Adrenal gland (tissue), 12 donors: ENCODE measurements around the gene LIMD2. TPM values are rescaled to one million over a fixed set of nuclear protein-coding genes. Genes with fewer than 3 reads are reported as not detected.

Source experiments
- DNase-seq, 7 donors: peaks; one replicate each; pipeline ENCODE4 v3.0.0-alpha.2; 2019 to 2020
- H3K27ac ChIP-seq, 5 donors: fragments of 200-600 bp; sonication (generic) in 4 of 5; 1 replicate in 3 of 5; 2 replicates in 2 of 5; pipeline versions ENCODE4 v1.5.1 to v1.8.0; 2016 to 2020; ENCODE audit warnings: mild to moderate bottlenecking in 1 of 5
- H3K27me3 ChIP-seq: fragments of 200-600 bp; 2 replicates; pipeline ENCODE4 v1.8.0; 2021
- H3K36me3 ChIP-seq, 2 donors: fragments of 200-600 bp; replicated peaks in 1 of 2; 1 replicate in 1 of 2; 2 replicates in 1 of 2; pipeline versions ENCODE4 v1.5.1 to v1.8.0; 2018 to 2022
- H3K4me1 ChIP-seq, 2 donors: fragments of 200-600 bp; replicated peaks in 1 of 2; 1 replicate in 1 of 2; 2 replicates in 1 of 2; pipeline versions ENCODE4 v1.5.1 to v1.8.0; 2018 to 2021
- H3K4me3 ChIP-seq, 4 donors: fragments of 200-600 bp; sonication (generic) in 3 of 4; one replicate each; pipeline ENCODE4 v1.5.1; 2016 to 2018
- H3K9me3 ChIP-seq, 3 donors: fragments of 200-600 bp; sonication (generic) in 1 of 3; replicated peaks in 1 of 3; 1 replicate in 2 of 3; 2 replicates in 1 of 3; pipeline versions ENCODE4 v1.5.1 to v1.8.0; 2016 to 2021
- CTCF ChIP-seq, 6 experiments: fragments of 450-650 bp in 4 of 6; fragments of 200-600 bp in 2 of 6; sonication (generic) in 1 of 6; IDR thresholded peaks; 1 replicate in 5 of 6; 2 replicates in 1 of 6; pipeline versions ENCODE4 v1.5.1 to v1.8.0; 2016 to 2021; ENCODE audit warnings: antibody characterized with exemption in 6 of 6, mild to moderate bottlenecking in 2 of 6, moderate library complexity in 1 of 6
- POLR2A ChIP-seq, 2 donors: fragments of 450-650 bp; IDR thresholded peaks; one replicate each; pipeline ENCODE4 v1.6.1; 2017; ENCODE audit warnings: antibody characterized with exemption in 2 of 2, mild to moderate bottlenecking in 2 of 2, moderate library complexity in 1 of 2
- WGBS, 4 donors: extraction: QIAGEN DNeasy Blood & Tissue Kit in 2 of 4; methylation state at CpG; one replicate each; pipeline versions ENCODE4 v1.1.5 to v1.1.7; 2013 to 2017; 5-methylcytosine and 5-hydroxymethylcytosine counted together
- intact Hi-C, 2 donors: fragments of 100-400 bp; cut with DNase I; formaldehyde crosslinking; loops; one replicate each; pipeline versions ENCODE4 v1.14.1 to v1.15.0; 2022 to 2023
- polyA plus RNA-seq, 3 donors: library from polyadenylated mRNA; stranded (reverse); fragments of 200-250 nt in 2 of 3; fragments of 350-450 nt in 1 of 3; fragmentation: Illumina TruSeq in 1 of 3; extraction: RNeasy Lipid Tissue Mini Kit (QIAGEN cat#74804) in 1 of 3; gene quantifications; one replicate each; pipeline ENCODE4 v1.2.3, GENCODE V29; 2013 to 2014
- total RNA-seq, 9 donors: library from RNA; depleted of rRNA in 4 of 9; stranded (reverse); fragments of >200 nt in 4 of 9; fragments of 120-200 nt in 1 of 9; fragmentation: NEBNext Ultra II Directional in 1 of 9; extraction: Animal tissue kit (Norgen Biotek cat#: 25700) in 1 of 9; gene quantifications; one replicate each; pipeline versions ENCODE4 v1.1.0 to v1.2.4, GENCODE V29; 2013 to 2023
- donor health status: healthy with polysubstance abuse.
- donor health status: Bipolar disorder and iron deficiency.
- donor health status: DM: yes; HTN: yes; CAD: no.
- donor health status: DM: no; HTN: no; CAD: no.
- donor health status: DM: no; HTN: no; CAD: no.
- donor health status: DM: yes; HTN: yes; CAD: no.

LIMD2 gene
- total and polyA plus RNA-seq, 12 donors: 2.5 to 76.3 (median 12.0) TPM

DNA sequence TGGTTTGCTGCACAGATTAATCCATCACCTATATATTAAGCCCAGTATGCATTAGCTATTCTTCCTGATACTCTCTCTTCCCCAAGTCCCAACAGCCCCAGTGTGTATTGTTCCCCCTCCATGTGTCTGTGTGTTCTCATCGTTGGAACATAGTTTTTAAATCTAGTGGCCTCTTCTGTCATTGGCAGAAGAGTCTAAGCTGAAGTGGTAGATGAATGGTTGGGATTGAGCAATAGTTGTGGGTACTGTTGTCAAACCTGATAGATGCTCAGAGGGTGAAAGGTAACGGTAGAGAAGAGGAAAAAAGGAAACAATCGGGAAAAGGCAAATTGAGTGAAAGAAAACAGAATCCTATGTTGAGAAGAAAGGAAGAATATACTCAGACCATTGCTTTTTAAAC is 47.8 kb downstream of the LIMD2 start:
- intact Hi-C loops: no loop called here
- DNase-seq: no peak
- Histone ChIP-seq H3K4me3 (no peak overlapping the region), H3K9me3 (no peaks in the 10 kb centered on the region), H3K36me3 (peaks cover 0 to 16% of the 10 kb centered on the region in 2 donors), H3K27ac (no peak overlapping the region), H3K4me1 (no peaks in the 10 kb centered on the region), H3K27me3 (no peaks in the 10 kb centered on the region)
- TF ChIP-seq POLR2A (IDR thresholded peaks at IDR 0.05) (no peak), CTCF (IDR thresholded peaks at IDR 0.05) (no peak)
- WGBS, 4 donors: 32 to 48% (median 41%) methylated on average over 3 of the region's 3 CpGs

DNA sequence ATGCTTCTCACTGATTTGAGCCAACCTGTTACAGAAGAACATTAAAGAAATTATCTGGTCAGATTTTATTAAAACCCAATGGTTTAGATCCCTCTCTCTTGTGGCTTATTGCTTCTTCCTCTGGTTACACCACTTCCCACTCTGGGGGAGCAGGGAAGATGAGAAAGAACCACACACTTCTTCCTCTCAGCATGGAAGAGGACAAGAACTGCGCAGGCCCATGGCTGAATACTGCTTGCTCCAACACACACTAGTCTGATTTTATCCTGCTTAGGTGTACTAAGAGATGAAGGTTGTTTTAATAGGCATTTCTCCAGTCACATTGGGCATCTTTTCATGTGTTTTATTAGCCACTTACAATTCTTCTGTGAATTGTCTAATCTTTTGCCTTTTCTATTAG is 50.1 kb downstream of the LIMD2 start:
- TF ChIP-seq CTCF (IDR thresholded peaks at IDR 0.05) (no peak), POLR2A (IDR thresholded peaks at IDR 0.05) (no peak)
- Histone ChIP-seq H3K27me3 (no peaks in the 10 kb centered on the region), H3K36me3 (peaks cover 0 to 27% of the 10 kb centered on the region in 2 donors), H3K27ac (no peak overlapping the region), H3K4me1 (no peaks in the 10 kb centered on the region), H3K9me3 (no peaks in the 10 kb centered on the region), H3K4me3 (no peak overlapping the region)
- WGBS, 4 donors: 38 to 85% (median 80%) methylated on average over 1 of the region's 1 CpG
- no peak for DNase-seq
- intact Hi-C loops: no loop called here

DNA sequence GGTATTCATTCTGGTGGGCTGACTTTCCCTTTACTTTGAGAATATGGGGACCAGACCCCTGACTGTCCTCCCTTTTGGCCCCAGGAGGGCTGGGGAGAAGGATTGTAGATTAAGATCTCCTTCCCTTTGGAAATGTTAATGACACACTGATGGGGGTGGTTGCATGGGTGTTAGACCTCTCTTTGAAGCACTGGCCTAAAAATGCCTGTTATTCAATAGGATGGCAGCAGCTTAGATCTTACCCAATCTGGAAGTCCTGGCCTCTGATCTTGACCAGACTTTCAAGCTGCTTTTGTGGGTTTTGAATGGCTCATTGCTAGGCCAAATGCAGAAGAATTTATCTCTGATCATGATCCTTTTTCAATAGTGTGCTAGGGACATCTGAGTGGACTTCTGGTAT is 52.0 kb downstream of the LIMD2 start:
- TF ChIP-seq CTCF (IDR thresholded peaks at IDR 0.05) (no peak), POLR2A (IDR thresholded peaks at IDR 0.05) (no peak)
- Histone ChIP-seq H3K4me3 (no peak overlapping the region), H3K27ac (no peak overlapping the region), H3K9me3 (no peaks in the 10 kb centered on the region), H3K27me3 (no peaks in the 10 kb centered on the region), H3K36me3 (peaks cover 0 to 23% of the 10 kb centered on the region in 2 donors), H3K4me1 (no peaks in the 10 kb centered on the region)
- intact Hi-C loops: no loop called here
- DNase-seq: no peak

GRCh38 chr17:63647065-63647725 is 52.7 kb downstream of the LIMD2 start:
- Histone ChIP-seq H3K36me3 (peaks cover 0 to 18% of the 10 kb centered on the region in 2 donors), H3K27ac (no peak overlapping the region), H3K27me3 (no peaks in the 10 kb centered on the region), H3K9me3 (no peaks in the 10 kb centered on the region), H3K4me3 (no peak overlapping the region), H3K4me1 (no peaks in the 10 kb centered on the region)
- DNase-seq: no peak
- intact Hi-C loops: no loop called here
- TF ChIP-seq CTCF (IDR thresholded peaks at IDR 0.05): no peak
- TF ChIP-seq POLR2A (IDR thresholded peaks at IDR 0.05): no peak
- 84 to 90% (median 87%) methylated on average over 3 to 4 of the region's 4 CpGs for WGBS, 4 donors
